Measurements from ENCODE around the gene YIF1B.

GRCh38 chr19:38289955-38290354 lies 25.8 kb downstream of the YIF1B start:
- no peak for TF ChIP-seq CTCF (IDR thresholded peaks at IDR 0.05; ENCODE audit: low read depth, low read length)
- no peak for TF ChIP-seq POLR2A (IDR thresholded peaks at IDR 0.05; ENCODE audit: extremely low read depth, insufficient read length)
- no peak for TF ChIP-seq MAX (IDR thresholded peaks at IDR 0.05; ENCODE audit: low read depth, low read length)
- TF ChIP-seq MYC (IDR thresholded peaks at IDR 0.05; ENCODE audit: low read depth, low read length), result no peak
